ENCODE measurements around the gene SPTB.

The SPTB gene

GRCh38 chr14:64855721-64856528 lies 23.8 kb downstream of the SPTB start:
- no peak for DNase-seq (ENCODE audit: low read depth in 2 of 2, low spot score in 1 of 2)

- no peak for DNase-seq (ENCODE audit: low read depth in 2 of 2, low spot score in 1 of 2)
Measured at GRCh38 chr14:64850369-64851137, 29.2 kb downstream of the SPTB start.

GRCh38 chr14:64849940-64850339 lies 29.8 kb downstream of the SPTB start:
- no peak for DNase-seq (ENCODE audit: low read depth in 2 of 2, low spot score in 1 of 2)

- DNase-seq (ENCODE audit: low read depth in 2 of 2, low spot score in 1 of 2): no peak
Measured at GRCh38 chr14:64848239-64848638, 31.5 kb downstream of the SPTB start.

- no peak for DNase-seq (ENCODE audit: low read depth in 2 of 2, low spot score in 1 of 2)
Measured at GRCh38 chr14:64846319-64846718, 33.4 kb downstream of the SPTB start.

- DNase-seq (ENCODE audit: low read depth in 2 of 2, low spot score in 1 of 2): no peak
Measured at GRCh38 chr14:64845878-64846277, 33.8 kb downstream of the SPTB start.

GRCh38 chr14:64844969-64845536 lies 34.7 kb downstream of the SPTB start:
- DNase-seq (ENCODE audit: low read depth in 2 of 2, low spot score in 1 of 2): no peak

GRCh38 chr14:64844272-64844671 lies 35.4 kb downstream of the SPTB start:
- DNase-seq (ENCODE audit: low read depth in 2 of 2, low spot score in 1 of 2): no peak

GRCh38 chr14:64843548-64843947 lies 36.2 kb downstream of the SPTB start:
- no peak for DNase-seq (ENCODE audit: low read depth in 2 of 2, low spot score in 1 of 2)

- DNase-seq (ENCODE audit: low read depth in 2 of 2, low spot score in 1 of 2): no peak
Measured at GRCh38 chr14:64841772-64842750, 37.6 kb downstream of the SPTB start.

- DNase-seq (ENCODE audit: low read depth in 2 of 2, low spot score in 1 of 2): no peak
Measured at GRCh38 chr14:64841121-64841651, 38.5 kb downstream of the SPTB start.

- no peak for DNase-seq (ENCODE audit: low read depth in 2 of 2, low spot score in 1 of 2)
Measured at GRCh38 chr14:64838656-64839055, 41.1 kb downstream of the SPTB start.

GRCh38 chr14:64835431-64835830 lies 44.3 kb downstream of the SPTB start:
- no peak for DNase-seq (ENCODE audit: low read depth in 2 of 2, low spot score in 1 of 2)

- DNase-seq (ENCODE audit: low read depth in 2 of 2, low spot score in 1 of 2): no peak
Measured at GRCh38 chr14:64834965-64835364, 44.7 kb downstream of the SPTB start.

- DNase-seq (ENCODE audit: low read depth in 2 of 2, low spot score in 1 of 2): no peak
Measured at GRCh38 chr14:64831419-64831818, 48.3 kb downstream of the SPTB start.

GRCh38 chr14:64830961-64831360 lies 48.7 kb downstream of the SPTB start:
- DNase-seq (ENCODE audit: low read depth in 2 of 2, low spot score in 1 of 2): no peak

GRCh38 chr14:64828071-64828470 lies 51.6 kb downstream of the SPTB start:
- DNase-seq (ENCODE audit: low read depth in 2 of 2, low spot score in 1 of 2): no peak

- no peak for DNase-seq (ENCODE audit: low read depth in 2 of 2, low spot score in 1 of 2)
Measured at GRCh38 chr14:64826845-64827244, 52.9 kb downstream of the SPTB start.

- no peak for DNase-seq (ENCODE audit: low read depth in 2 of 2, low spot score in 1 of 2)
Measured at GRCh38 chr14:64826333-64826732, 53.4 kb downstream of the SPTB start.

- no peak for DNase-seq (ENCODE audit: low read depth in 2 of 2, low spot score in 1 of 2)
Measured at GRCh38 chr14:64825509-64825908, 54.2 kb downstream of the SPTB start.

GRCh38 chr14:64825006-64825405 lies 54.7 kb downstream of the SPTB start:
- no peak for DNase-seq (ENCODE audit: low read depth in 2 of 2, low spot score in 1 of 2)

Data from stimulated activated CD8-positive, alpha-beta memory T cell treated with anti-CD3 and anti-CD28 coated beads, Interleukin-4, amount 100 ng/mL, for 1 hour (primary cell).